Stimulated activated CD8-positive, alpha-beta memory T cell treated with anti-CD3 and anti-CD28 coated beads, Interleukin-15, amount 100 ng/mL, for 24 hours (primary cell): ENCODE measurements around the gene LPAR3.

Experiments used
- DNase-seq: peaks from one replicate; pipeline ENCODE4 v3.0.0-alpha.2; 2020; ENCODE audit warnings: low read depth

LPAR3 gene

GRCh38 chr1:84857906-84858305 lies 35.1 kb downstream of the LPAR3 start:
- no peak for DNase-seq

DNA sequence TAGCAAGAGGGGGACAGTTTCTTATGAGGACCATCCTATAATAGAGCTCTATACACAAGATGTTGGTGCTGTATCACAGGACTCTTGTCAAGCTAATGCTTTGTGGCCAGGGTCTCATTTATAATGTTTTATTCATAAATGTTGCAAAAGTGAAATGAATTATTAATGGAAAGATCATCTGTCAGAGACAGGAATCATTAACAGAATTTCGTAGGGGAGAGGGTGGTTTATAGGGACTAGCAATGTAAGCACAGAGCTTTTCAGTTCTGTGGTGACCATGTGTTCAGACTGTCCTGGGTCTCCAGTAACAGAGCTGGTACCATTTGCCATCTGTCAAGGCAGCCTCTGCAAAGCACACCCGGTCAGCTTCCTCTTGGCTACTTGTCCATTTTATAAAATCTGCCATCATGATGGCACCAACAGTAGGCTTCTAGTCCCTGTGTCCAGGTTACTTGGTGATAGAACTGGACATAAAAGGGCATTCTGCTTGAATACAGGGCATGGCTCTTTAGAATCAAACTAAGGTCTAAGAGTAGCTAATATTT lies 36.2 kb downstream of the LPAR3 start:
- no peak for DNase-seq

GRCh38 chr1:84855691-84856630 lies 37.0 kb downstream of the LPAR3 start:
- no peak for DNase-seq

DNA sequence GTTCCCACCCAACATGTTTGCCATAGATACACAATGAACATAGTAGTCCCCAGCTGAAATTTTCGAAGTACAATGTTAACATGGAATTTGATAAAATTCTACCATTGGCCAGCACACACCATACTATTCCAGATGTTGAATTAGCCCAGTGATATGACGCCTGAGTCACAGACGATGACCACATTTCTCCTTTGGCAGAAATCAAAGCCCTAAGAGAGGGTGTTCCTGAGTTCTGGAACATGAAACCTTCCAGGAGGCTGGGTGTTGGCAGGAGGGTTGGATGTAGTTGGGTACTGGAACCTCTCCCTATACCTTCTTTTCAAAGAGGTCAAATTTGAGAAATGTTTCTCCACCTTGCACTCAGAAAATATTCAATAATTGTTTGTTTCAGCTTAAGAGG lies 37.8 kb downstream of the LPAR3 start:
- no peak for DNase-seq

DNA sequence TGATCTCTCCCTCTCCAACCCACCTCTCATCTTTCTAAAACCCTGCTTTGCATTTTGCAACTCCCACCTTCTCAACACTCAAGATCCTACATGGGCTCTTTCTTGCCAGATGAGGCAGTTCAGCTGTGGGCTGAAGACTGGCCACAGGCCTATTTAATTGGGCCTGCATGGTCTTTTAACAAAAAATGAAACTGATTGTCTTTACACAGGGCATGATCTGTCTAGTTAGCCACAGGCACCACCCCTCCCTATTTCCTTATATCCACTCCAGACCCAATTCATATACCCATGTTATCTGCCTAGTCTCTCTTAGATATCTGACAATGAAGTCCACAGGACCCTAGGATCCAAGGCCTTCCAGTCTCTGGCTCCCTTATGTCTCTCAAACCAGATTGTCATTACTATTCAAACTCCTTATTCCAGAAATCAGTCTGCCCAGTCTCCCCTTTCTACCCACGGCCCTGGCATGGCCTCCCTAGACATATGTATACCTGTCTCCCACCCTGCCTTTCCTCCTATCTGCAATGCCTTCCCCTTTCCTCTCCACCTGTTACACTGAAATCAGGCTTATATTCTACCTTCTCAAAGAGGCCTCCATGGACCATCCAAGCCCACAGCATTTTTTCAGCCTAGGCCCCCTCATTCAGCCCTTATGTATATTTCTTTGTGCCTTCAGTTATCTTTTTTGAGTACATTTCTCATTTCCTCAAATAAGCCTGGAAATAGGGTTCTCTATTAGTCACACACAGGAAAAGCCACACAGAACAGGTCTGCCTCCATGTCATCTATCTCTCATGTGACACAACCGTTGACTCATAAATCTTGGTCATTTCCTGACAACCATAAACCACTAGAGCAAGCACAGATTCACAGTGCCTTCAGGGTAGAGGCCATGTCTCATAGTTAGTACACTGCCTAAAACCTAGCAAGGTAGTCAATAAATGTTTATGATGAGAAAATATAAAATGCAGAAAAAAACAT lies 39.0 kb downstream of the LPAR3 start:
- DNase-seq = no peak

- DNase-seq = no peak
Observed at GRCh38 chr1:84851839-84852238, 41.2 kb downstream of the LPAR3 start.

- no peak for DNase-seq
Observed at GRCh38 chr1:84849357-84849975, 43.5 kb downstream of the LPAR3 start.

DNA sequence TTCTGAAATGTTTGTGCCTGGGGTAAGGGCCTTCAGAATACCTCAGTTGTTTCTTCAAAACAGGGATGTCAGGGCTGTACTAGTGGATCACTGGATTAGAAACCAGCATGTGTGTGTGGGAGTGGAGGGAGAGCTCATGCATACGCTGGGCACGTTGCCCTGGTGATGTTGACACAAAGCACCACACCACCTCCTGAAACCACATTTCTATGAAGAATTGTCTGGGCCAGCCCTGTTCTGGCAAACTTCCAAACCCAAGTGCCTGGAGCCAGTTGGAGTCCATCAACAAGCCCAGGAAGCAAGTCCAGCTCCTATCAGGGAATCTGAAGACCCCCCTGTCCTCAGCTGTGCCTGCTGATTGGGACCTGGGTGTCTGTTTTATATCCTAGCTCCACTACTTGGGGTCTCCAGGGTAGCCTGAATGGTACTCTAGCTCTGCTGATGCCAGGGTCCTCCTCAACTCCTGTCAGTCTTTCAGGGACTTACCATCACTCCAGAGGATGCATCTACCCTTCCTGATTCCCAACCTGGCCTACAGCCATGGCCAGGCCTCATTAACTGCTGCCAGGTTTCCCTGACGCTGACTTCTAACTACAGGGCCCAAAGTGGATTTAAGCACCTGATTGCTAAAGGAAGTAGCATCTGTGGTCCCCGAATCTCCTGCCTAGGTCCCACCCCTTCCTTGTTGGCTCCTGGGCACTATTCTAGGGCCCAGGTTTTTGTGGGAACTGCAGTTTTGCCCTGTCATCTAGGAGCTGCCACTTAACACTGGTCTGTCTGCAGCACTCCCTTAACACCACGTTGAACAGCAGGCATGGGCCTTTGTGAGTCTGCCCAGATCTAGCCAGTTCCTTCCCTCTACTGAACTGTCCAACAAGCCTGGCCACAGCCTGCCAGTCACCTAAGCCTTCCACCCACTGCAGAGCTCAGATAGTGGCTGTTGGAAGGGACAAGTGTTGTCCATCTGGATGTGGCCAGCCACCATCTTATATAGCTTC lies 45.5 kb downstream of the LPAR3 start:
- no peak for DNase-seq

- DNase-seq = no peak
Observed at GRCh38 chr1:84846387-84846786, 46.6 kb downstream of the LPAR3 start.

GRCh38 chr1:84845357-84845756 lies 47.6 kb downstream of the LPAR3 start:
- no peak for DNase-seq

- no peak for DNase-seq
Observed at GRCh38 chr1:84844094-84844493, 48.9 kb downstream of the LPAR3 start.

DNA sequence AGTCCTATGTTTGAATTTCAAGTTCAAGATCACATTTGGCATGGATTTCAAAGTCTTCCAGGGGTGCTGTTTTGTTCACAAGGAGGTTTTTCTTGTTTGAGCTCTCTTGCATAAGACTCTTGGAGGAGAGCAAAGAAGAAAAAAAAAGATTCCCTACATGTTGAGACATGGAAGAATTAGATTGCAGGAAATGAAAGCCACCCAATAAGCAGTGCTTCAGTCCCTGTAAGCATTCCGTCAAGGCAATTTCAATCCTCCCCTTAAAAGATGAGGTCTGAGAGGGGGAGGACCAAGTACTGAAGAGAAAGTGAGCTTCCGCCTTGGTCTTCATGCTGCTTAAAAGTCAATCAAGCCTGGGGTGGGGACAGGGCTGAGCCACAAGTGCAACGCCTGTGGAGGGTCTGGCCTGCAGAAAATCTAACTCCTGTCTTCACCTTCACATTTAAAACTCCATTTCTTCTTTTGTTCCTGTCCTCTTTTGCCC lies 50.2 kb downstream of the LPAR3 start:
- no peak for DNase-seq

GRCh38 chr1:84841971-84842370 lies 51.0 kb downstream of the LPAR3 start:
- no peak for DNase-seq

- no peak for DNase-seq
Observed at GRCh38 chr1:84840346-84840745, 52.7 kb downstream of the LPAR3 start.

- no peak for DNase-seq
Observed at GRCh38 chr1:84839544-84839943, 53.5 kb downstream of the LPAR3 start.

DNA sequence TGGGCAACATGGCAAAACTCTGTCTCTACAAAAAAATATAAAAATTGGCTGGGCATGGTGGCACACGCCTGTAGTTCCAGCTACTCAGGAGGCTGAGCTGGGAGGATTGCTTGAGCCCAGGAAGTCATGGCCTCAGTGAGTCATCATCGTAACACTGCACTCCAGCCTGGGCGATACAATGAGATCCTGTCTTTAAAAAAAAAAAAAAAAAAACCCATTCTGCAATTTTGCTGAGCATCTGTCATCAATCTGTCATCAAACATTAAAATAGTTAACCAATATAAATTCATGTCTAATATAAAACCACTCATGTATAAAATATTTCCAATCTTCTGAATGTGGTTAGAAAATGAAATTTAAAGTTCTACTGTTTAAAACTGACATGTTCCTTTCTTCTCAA lies 56.9 kb downstream of the LPAR3 start:
- no peak for DNase-seq

DNA sequence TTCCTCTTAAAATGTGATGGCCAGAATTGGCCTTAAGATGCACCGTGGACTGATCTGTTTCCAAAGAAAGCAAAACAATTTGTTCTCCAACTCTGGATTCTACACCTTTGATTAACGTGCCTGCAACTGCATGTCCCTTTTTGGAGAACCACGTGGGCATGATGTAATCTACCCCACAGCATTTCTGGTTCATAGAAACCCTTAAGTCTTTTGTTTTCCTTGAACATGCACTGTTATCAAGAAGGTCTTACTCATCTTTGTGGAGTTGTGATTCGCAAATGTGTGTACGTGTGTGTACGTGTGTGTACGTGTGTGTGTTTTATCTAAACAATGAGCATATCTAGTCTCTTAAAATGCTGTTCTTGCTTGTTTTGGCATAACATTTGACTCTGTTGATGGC lies 57.8 kb downstream of the LPAR3 start:
- no peak for DNase-seq

GRCh38 chr1:84834419-84835064 lies 58.5 kb downstream of the LPAR3 start:
- DNase-seq = no peak

GRCh38 chr1:84833194-84833593 lies 59.8 kb downstream of the LPAR3 start:
- DNase-seq = no peak

- no peak for DNase-seq
Observed at GRCh38 chr1:84830136-84830535, 62.9 kb downstream of the LPAR3 start.
